ENCODE data around the gene TMEM117.

GRCh38 chr12:43982544-43982943, 146.7 kb downstream of the TMEM117 start:
- TF ChIP-seq CTCF (IDR thresholded peaks at IDR 0.05), result no peak
- TF ChIP-seq EZH2 (IDR thresholded peaks at IDR 0.05; ENCODE audit: borderline replicate concordance, insufficient read depth, low read depth, low read length, poor library complexity, severe bottlenecking), result no peak

All from B cell (primary cell).